Natural killer cell (primary cell): ENCODE data around the gene RPS6KL1. TPM values are rescaled to one million over a fixed set of nuclear protein-coding genes. Genes with fewer than 3 reads are reported as not detected.

Source experiments
- ATAC-seq, 3 donors: fragments of 150-1000 bp in 2 of 3; fragments of 200-7000 bp in 1 of 3; cut with Tn5 transposase; 1 replicate in 1 of 3; 2 replicates in 2 of 3; pipeline ENCODE4 v1.10.0; 2021; ENCODE audit warnings: mild to moderate bottlenecking in 2 of 3, moderate library complexity in 2 of 3
- DNase-seq, 2 donors: peaks; one replicate each; pipeline versions ENCODE4 v3.0.0 to v3.0.0-alpha.2; 2013 to 2021; ENCODE audit warnings: mixed read lengths in 1 of 2
- H3K27ac ChIP-seq: one replicate; pipeline ENCODE4 v1.5.1; 2013; ENCODE audit warnings: mild to moderate bottlenecking, low read length
- H3K27me3 ChIP-seq: one replicate; pipeline ENCODE4 v1.6.1; 2013; ENCODE audit warnings: low read length; ENCODE audit not compliant: control insufficient read depth, insufficient read depth
- H3K36me3 ChIP-seq: one replicate; pipeline ENCODE4 v1.6.1; 2013; ENCODE audit warnings: low read length; ENCODE audit not compliant: control insufficient read depth, insufficient read depth
- H3K4me1 ChIP-seq: one replicate; pipeline ENCODE4 v1.6.1; 2013; ENCODE audit warnings: low read length; ENCODE audit not compliant: control insufficient read depth, insufficient read depth
- H3K4me3 ChIP-seq: one replicate; pipeline ENCODE4 v1.5.1; 2013; ENCODE audit warnings: low read length
- H3K9me3 ChIP-seq: one replicate; pipeline ENCODE4 v1.6.1; 2013; ENCODE audit warnings: low read length; ENCODE audit not compliant: control insufficient read depth, insufficient read depth
- H3K27ac Mint-ChIP-seq, 2 donors: one replicate each; pipeline ENCODE4 v1.8.0; 2022; ENCODE audit warnings: mild to moderate bottlenecking in 2 of 2, mixed read lengths in 2 of 2, moderate library complexity in 1 of 2
- H3K27me3 Mint-ChIP-seq, 2 donors: one replicate each; pipeline ENCODE4 v1.8.0; 2022; ENCODE audit warnings: low read depth in 2 of 2, mixed read lengths in 2 of 2
- H3K36me3 Mint-ChIP-seq: one replicate; pipeline ENCODE4 v1.8.0; 2022; ENCODE audit warnings: mixed read lengths
- H3K4me1 Mint-ChIP-seq, 2 donors: one replicate each; pipeline ENCODE4 v1.8.0; 2022; ENCODE audit warnings: mixed read lengths in 2 of 2
- H3K4me3 Mint-ChIP-seq: one replicate; pipeline ENCODE4 v1.8.0; 2022; ENCODE audit warnings: mild to moderate bottlenecking, moderate library complexity, mixed read lengths
- H3K9me3 Mint-ChIP-seq, 2 donors: one replicate each; pipeline ENCODE4 v1.8.0; 2022; ENCODE audit warnings: mixed read lengths in 2 of 2
- WGBS: methylation state at CpG from one replicate; pipeline ENCODE4 v1.1.7; 2013; ENCODE audit warnings: missing lambda C conversion rate; ENCODE audit not compliant: insufficient coverage; 5-methylcytosine and 5-hydroxymethylcytosine counted together
- intact Hi-C: fragments of 100-400 bp; cut with micrococcal nuclease; formaldehyde crosslinking; loops from one replicate; pipeline ENCODE4 v1.14.2; 2022
- total RNA-seq, 4 donors: library from RNA; stranded (reverse); fragments of 120-200 nt in 1 of 4; gene quantifications; one replicate each; pipeline versions ENCODE4 v1.2.3 to v1.2.4, GENCODE V29; 2013 to 2022
- TF ChIP-seq, protein P1 (sequence below): fragments of 200-600 bp; IDR thresholded peaks from one replicate; pipeline ENCODE4 v1.8.0; 2022; ENCODE audit warnings: antibody characterized with exemption

The RPS6KL1 gene
- total RNA-seq, 3 donors from 2014 or later (not counting 1 experiment from before 2014, with no cell fraction given) = 1.9 to 7.9 (median 2.9) TPM

DNA sequence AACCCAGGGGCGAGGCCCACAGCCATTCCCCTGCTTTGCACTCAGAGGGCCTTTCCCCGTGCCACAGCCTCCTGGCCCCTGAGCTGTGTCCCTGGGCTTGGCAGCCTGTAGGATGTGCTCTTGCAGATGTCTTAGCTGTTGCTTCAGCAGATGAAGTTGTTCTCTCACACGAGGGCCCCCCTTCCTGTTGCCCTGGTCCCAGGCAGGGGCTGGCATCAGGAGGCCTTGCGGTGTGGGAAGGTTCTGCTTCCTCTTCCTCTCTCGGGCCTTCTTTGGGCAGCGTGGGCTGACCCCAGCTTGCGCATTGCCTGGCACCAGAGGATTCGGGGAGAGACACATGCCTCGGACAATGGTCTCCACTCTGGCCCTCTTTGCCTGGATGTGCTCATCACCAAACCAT lies 59.8 kb downstream of the RPS6KL1 start:
- no peak overlapping the region for H3K4me3 ChIP-seq
- WGBS = 48% methylated on average over 9 of the region's 9 CpGs
- TF ChIP-seq, protein P1, sequence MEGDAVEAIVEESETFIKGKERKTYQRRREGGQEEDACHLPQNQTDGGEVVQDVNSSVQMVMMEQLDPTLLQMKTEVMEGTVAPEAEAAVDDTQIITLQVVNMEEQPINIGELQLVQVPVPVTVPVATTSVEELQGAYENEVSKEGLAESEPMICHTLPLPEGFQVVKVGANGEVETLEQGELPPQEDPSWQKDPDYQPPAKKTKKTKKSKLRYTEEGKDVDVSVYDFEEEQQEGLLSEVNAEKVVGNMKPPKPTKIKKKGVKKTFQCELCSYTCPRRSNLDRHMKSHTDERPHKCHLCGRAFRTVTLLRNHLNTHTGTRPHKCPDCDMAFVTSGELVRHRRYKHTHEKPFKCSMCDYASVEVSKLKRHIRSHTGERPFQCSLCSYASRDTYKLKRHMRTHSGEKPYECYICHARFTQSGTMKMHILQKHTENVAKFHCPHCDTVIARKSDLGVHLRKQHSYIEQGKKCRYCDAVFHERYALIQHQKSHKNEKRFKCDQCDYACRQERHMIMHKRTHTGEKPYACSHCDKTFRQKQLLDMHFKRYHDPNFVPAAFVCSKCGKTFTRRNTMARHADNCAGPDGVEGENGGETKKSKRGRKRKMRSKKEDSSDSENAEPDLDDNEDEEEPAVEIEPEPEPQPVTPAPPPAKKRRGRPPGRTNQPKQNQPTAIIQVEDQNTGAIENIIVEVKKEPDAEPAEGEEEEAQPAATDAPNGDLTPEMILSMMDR = no peak
- Mint-ChIP-seq H3K27me3 (no peaks in the 10 kb centered on the region), H3K36me3 (no peaks in the 10 kb centered on the region), H3K9me3 (no peaks in the 10 kb centered on the region), H3K4me1 (peaks cover 22 to 27% of the 10 kb centered on the region in 2 donors), H3K27ac (no peak overlapping the region), H3K4me3 (no peak overlapping the region)
- ATAC-seq = no peak
- H3K9me3 ChIP-seq = no peaks in the 10 kb centered on the region
- peaks cover 19% of the 10 kb centered on the region for H3K4me1 ChIP-seq
- no peak for DNase-seq
- H3K27ac ChIP-seq = no peak overlapping the region
- intact Hi-C loops = loop anchor here (10.0 kb wide), 1 partner anchor 142 kb away; the partner anchor contains the start of gene EIF2B2
- H3K27me3 ChIP-seq = no peaks in the 10 kb centered on the region
- H3K36me3 ChIP-seq = no peaks in the 10 kb centered on the region

DNA sequence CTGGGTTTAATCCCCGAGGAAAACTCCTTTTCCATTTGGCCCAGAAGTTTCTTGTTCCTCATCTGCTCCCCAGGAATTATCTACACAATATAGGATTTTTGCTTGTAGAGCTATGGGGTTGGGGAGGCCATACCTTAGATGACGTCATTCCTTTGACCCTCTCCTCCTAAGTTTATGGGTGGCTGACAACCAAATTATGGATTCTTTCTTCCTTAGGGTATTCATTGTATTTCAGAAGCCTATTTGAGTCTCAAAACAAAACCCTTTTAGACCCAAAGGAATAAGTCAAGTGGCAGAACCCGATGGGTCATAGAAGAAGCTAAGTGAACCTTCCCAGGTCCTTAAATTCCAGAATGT lies 61.3 kb downstream of the RPS6KL1 start:
- Histone ChIP-seq H3K4me1 (peaks cover 6% of the 10 kb centered on the region), H3K27me3 (no peaks in the 10 kb centered on the region), H3K4me3 (no peak overlapping the region), H3K27ac (no peak overlapping the region), H3K9me3 (no peaks in the 10 kb centered on the region), H3K36me3 (no peaks in the 10 kb centered on the region)
- intact Hi-C loops = loop anchor here (1.0 to 10.0 kb wide), 3 partner anchors 44 to 227 kb away; partner anchors contain the start of gene EIF2B2
- DNase-seq (no peak), ATAC-seq (no peak)
- H3K27ac Mint-ChIP-seq = no peak overlapping the region
- no peaks in the 10 kb centered on the region for H3K9me3 Mint-ChIP-seq
- no peaks in the 10 kb centered on the region for H3K36me3 Mint-ChIP-seq
- peaks cover 8 to 15% of the 10 kb centered on the region in 2 donors for H3K4me1 Mint-ChIP-seq
- 80% methylated on average over 2 of the region's 3 CpGs for WGBS
- H3K4me3 Mint-ChIP-seq = no peak overlapping the region
- H3K27me3 Mint-ChIP-seq = no peaks in the 10 kb centered on the region
- TF ChIP-seq, protein P1 = no peak

DNA sequence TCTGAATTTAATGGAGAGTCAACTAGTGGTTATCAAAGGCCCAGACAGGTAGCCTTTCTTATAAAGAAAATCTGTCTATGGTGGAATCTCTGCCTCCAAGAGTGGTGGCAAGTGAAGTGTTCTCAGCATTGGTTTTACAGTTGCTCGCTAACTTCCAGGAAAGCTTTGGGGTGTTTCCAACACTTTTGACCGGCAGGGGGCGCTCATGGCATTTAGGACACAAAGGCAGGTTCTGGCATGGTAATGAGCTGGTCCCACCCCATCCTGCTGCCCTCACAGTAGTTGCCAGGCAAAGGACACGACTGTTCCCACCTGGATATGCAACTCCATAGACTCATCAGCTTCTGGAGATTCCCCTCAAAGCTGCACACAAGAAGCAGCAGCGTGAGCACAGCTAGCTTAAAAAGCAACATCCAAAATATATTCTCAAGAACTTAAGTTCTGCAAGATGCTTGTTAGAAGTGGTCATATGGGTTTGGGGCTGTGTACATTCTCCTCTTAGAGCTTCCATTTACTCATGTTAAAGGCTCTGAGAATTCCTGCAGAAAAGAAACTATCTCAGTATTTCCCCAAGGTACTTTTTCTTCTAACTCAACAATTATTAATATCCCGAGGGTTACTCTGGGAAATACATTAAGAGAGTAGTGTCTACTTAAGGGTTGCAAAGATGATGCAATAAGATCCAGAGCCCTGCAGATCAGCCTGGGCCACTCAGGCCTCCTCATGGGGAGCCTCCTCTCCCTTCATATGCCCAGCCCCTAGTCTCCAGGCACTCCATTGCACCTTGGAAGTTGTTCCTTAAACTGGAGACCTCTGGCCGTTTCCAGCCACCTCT lies 61.9 kb downstream of the RPS6KL1 start:
- Mint-ChIP-seq H3K4me3 (no peak overlapping the region), H3K36me3 (no peaks in the 10 kb centered on the region), H3K27ac (no peak overlapping the region), H3K9me3 (no peaks in the 10 kb centered on the region), H3K27me3 (no peaks in the 10 kb centered on the region), H3K4me1 (peaks cover 3 to 9% of the 10 kb centered on the region in 2 donors)
- WGBS = 14% methylated on average over 5 of the region's 7 CpGs
- no peaks in the 10 kb centered on the region for H3K36me3 ChIP-seq
- H3K27ac ChIP-seq = no peak overlapping the region
- peaks cover 5% of the 10 kb centered on the region for H3K4me1 ChIP-seq
- TF ChIP-seq, protein P1 = peak; percentile 84
- DNase-seq = peak; percentile 92
- H3K27me3 ChIP-seq = no peaks in the 10 kb centered on the region
- peak; percentile 81 to 94 (median 88) for ATAC-seq
- no peaks in the 10 kb centered on the region for H3K9me3 ChIP-seq
- intact Hi-C loops = loop anchor here (1.0 to 10.0 kb wide), 3 partner anchors 44 to 227 kb away; partner anchors contain the start of gene EIF2B2
- H3K4me3 ChIP-seq = no peak overlapping the region
